B cell (primary cell): ENCODE results near the gene ERBB4. TPM values are rescaled to one million over a fixed set of nuclear protein-coding genes. Genes with fewer than 3 reads are reported as not detected.

Experiments used
- ATAC-seq: fragments of 200-7000 bp; cut with Tn5 transposase; one replicate; pipeline ENCODE4 v1.10.0; 2021; ENCODE audit warnings: low read depth, mild to moderate bottlenecking, moderate number of reproducible peaks, moderate library complexity
- CTCF ChIA-PET: fragments of 350-600 bp; sonication (Branson Sonifier 250); formaldehyde crosslinking; loops from one replicate; lab custom pipeline; 2021; ENCODE audit warnings: antibody characterized with exemption, inconsistent platforms; lab: Charles Lee
- POLR2A ChIA-PET: fragments of 350-600 bp; sonication (Branson Sonifier 250); formaldehyde crosslinking; loops from one replicate; lab custom pipeline; 2021; ENCODE audit warnings: antibody characterized with exemption; lab: Charles Lee
- DNase-seq: peaks from one replicate; pipeline ENCODE4 v3.0.0; 2013
- H2AFZ ChIP-seq: 2 replicates; pipeline ENCODE4 v1.6.1; 2012; ENCODE audit warnings: mild to moderate bottlenecking, low read depth, low read length; ENCODE audit not compliant: insufficient read depth, poor library complexity, severe bottlenecking
- H3K27ac ChIP-seq, 2 donors: 1 replicate in 1 of 2; 2 replicates in 1 of 2; pipeline ENCODE4 v1.5.1; 2012 to 2013; ENCODE audit warnings: low read length in 2 of 2, mild to moderate bottlenecking in 2 of 2, moderate library complexity in 1 of 2
- H3K27me3 ChIP-seq, 4 experiments: fragments of 200-600 bp in 1 of 4; sonication (generic) in 1 of 4; replicated peaks in 1 of 4; 1 replicate in 2 of 4; 2 replicates in 2 of 4; pipeline versions ENCODE4 v1.6.1 to v1.7.0; 2013 to 2016; ENCODE audit warnings: low read length in 3 of 4, mild to moderate bottlenecking in 2 of 4, mixed read lengths in 1 of 4, moderate library complexity in 1 of 4; ENCODE audit not compliant: insufficient read depth in 4 of 4, control insufficient read depth in 3 of 4; ENCODE audit errors: control extremely low read depth in 1 of 4
- H3K36me3 ChIP-seq, 2 experiments: replicated peaks in 1 of 2; 1 replicate in 1 of 2; 2 replicates in 1 of 2; pipeline versions ENCODE4 v1.6.1 to v1.7.1; 2013; ENCODE audit warnings: low read length in 1 of 2; ENCODE audit not compliant: insufficient read depth in 2 of 2, control insufficient read depth in 1 of 2; ENCODE audit errors: control extremely low read depth in 1 of 2, extremely low read depth in 1 of 2
- H3K4me1 ChIP-seq, 2 donors: fragments of 200-600 bp in 1 of 2; sonication (generic) in 1 of 2; 1 replicate in 1 of 2; 2 replicates in 1 of 2; pipeline versions ENCODE4 v1.5.1 to v1.6.1; 2013 to 2017; ENCODE audit warnings: low read length in 2 of 2; ENCODE audit not compliant: control insufficient read depth in 2 of 2, insufficient read depth in 2 of 2
- H3K4me2 ChIP-seq: replicated peaks from 2 replicates; pipeline ENCODE3; 2012; ENCODE audit warnings: mild to moderate bottlenecking, low read depth, low read length; ENCODE audit not compliant: poor library complexity, severe bottlenecking
- H3K4me3 ChIP-seq, 5 experiments: fragments of 200-600 bp in 1 of 5; sonication (generic) in 1 of 5; 1 replicate in 3 of 5; 2 replicates in 2 of 5; pipeline versions ENCODE4 v1.5.1 to v1.7.0; 2011 to 2016; ENCODE audit warnings: low read length in 4 of 5, mild to moderate bottlenecking in 4 of 5, low read depth in 2 of 5, control low read depth in 1 of 5, moderate library complexity in 1 of 5; ENCODE audit not compliant: insufficient read depth in 1 of 5; ENCODE audit errors: control extremely low read depth in 1 of 5, extremely low read depth in 1 of 5
- H3K79me2 ChIP-seq: fragments of 200-600 bp; sonication (generic); one replicate; pipeline ENCODE4 v1.6.0; 2016; ENCODE audit warnings: low read length; ENCODE audit not compliant: control insufficient read depth, insufficient read depth
- H3K9ac ChIP-seq: fragments of 200-600 bp; sonication (generic); 2 replicates; pipeline ENCODE4 v1.6.1; 2017; ENCODE audit warnings: mild to moderate bottlenecking, low read length, moderate library complexity
- H3K9me3 ChIP-seq, 3 donors: one replicate each; pipeline versions ENCODE4 v1.6.1 to v1.7.1; 2013; ENCODE audit warnings: low read length in 2 of 3; ENCODE audit not compliant: control insufficient read depth in 2 of 3, insufficient read depth in 1 of 3; ENCODE audit errors: control extremely low read depth in 1 of 3
- H4K20me1 ChIP-seq: 2 replicates; pipeline ENCODE4 v1.6.0; 2012; ENCODE audit warnings: mild to moderate bottlenecking, low read length; ENCODE audit not compliant: insufficient read depth, control insufficient read depth, poor library complexity, severe bottlenecking
- H3K27ac Mint-ChIP-seq: one replicate; pipeline ENCODE4 v1.8.0; 2021; ENCODE audit warnings: mixed read lengths
- H3K27me3 Mint-ChIP-seq: one replicate; pipeline ENCODE4 v1.8.0; 2021; ENCODE audit warnings: mixed read lengths
- H3K4me1 Mint-ChIP-seq: one replicate; pipeline ENCODE4 v1.8.0; 2021; ENCODE audit warnings: mixed read lengths
- H3K4me3 Mint-ChIP-seq: one replicate; pipeline ENCODE4 v1.8.0; 2021; ENCODE audit warnings: mixed read lengths
- H3K9me3 Mint-ChIP-seq: one replicate; pipeline ENCODE4 v1.8.0; 2022; ENCODE audit warnings: mixed read lengths; ENCODE audit not compliant: insufficient read depth
- CTCF ChIP-seq: fragments of 200-600 bp; IDR thresholded peaks from one replicate; pipeline ENCODE4 v1.8.0; 2022; ENCODE audit warnings: antibody characterized with exemption, mild to moderate bottlenecking
- EZH2 ChIP-seq: IDR thresholded peaks from 2 replicates; pipeline ENCODE4 v1.6.1; 2012; ENCODE audit warnings: borderline replicate concordance, low read depth, mild to moderate bottlenecking, moderate library complexity, low read length; ENCODE audit not compliant: insufficient read depth, poor library complexity, severe bottlenecking
- WGBS: methylation state at CpG from one replicate; pipeline ENCODE4 v1.1.5; 2013; ENCODE audit warnings: missing lambda C conversion rate; ENCODE audit not compliant: insufficient coverage; 5-methylcytosine and 5-hydroxymethylcytosine counted together
- intact Hi-C: fragments of 100-400 bp; cut with micrococcal nuclease; formaldehyde crosslinking; loops from one replicate; pipeline ENCODE4 v1.10.0; 2022
- polyA plus RNA-seq: library from polyadenylated mRNA; depleted of rRNA; stranded (reverse); fragments of >200 nt; gene quantifications from 2 replicates; pipeline ENCODE4 v1.2.3, GENCODE V29; 2012
- total RNA-seq, 2 donors: library from RNA; stranded (reverse); fragments of 120-200 nt in 1 of 2; gene quantifications; 1 replicate in 1 of 2; 2 replicates in 1 of 2; pipeline versions ENCODE4 v1.2.3 to v1.2.4, GENCODE V29; 2013 to 2022

ERBB4 gene
- total and polyA plus RNA-seq, 2 donors (not counting 1 experiment from before 2014, with no cell fraction given) = not detected

- TF ChIP-seq EZH2 = no peak
- TF ChIP-seq CTCF = no peak
- Histone ChIP-seq H3K79me2 (no peaks in the 10 kb centered on the region), H3K4me1 (no peaks in the 10 kb centered on the region), H3K9ac (no peak overlapping the region), H3K4me2 (no peak overlapping the region), H2AFZ (no peak overlapping the region), H3K9me3 (peaks cover 0 to 6% (median 2%) of the 10 kb centered on the region in 3 donors), H3K27me3 (no peaks in the 10 kb centered on the region), H3K4me3 (no peak overlapping the region), H3K27ac (no peak overlapping the region), H3K36me3 (no peaks in the 10 kb centered on the region), H4K20me1 (no peaks in the 10 kb centered on the region)
- Mint-ChIP-seq H3K4me3 (no peak overlapping the region), H3K27me3 (no peaks in the 10 kb centered on the region), H3K27ac (no peak overlapping the region), H3K4me1 (no peaks in the 10 kb centered on the region), H3K9me3 (no peaks in the 10 kb centered on the region)
- ChIA-PET CTCF (interaction anchor here (1.1 kb wide), 1 partner anchor 14 kb away, joined by 3 read pairs; no protein-coding TSS in a partner anchor), POLR2A (no interaction called here)
- ATAC-seq (no peak), DNase-seq (no peak)
- intact Hi-C loops = no loop called here
- 58% methylated on average over 2 of the region's 3 CpGs for WGBS
These were observed 1039.9 kb downstream of the ERBB4 start for GRCh38 chr2:211498551-211499205.

GRCh38 chr2:211495339-211495738, 1043.3 kb downstream of the ERBB4 start:
- Mint-ChIP-seq H3K9me3 (no peaks in the 10 kb centered on the region), H3K4me1 (no peaks in the 10 kb centered on the region), H3K27ac (no peak overlapping the region), H3K4me3 (no peak overlapping the region), H3K27me3 (no peaks in the 10 kb centered on the region)
- ChIA-PET POLR2A (no interaction called here), CTCF (no interaction called here)
- WGBS = no CpG with 5 or more reads among the region's 3 CpGs
- no peaks in the 10 kb centered on the region for H3K36me3 ChIP-seq
- no peak overlapping the region for H2AFZ ChIP-seq
- no peak overlapping the region for H3K4me2 ChIP-seq
- H3K4me3 ChIP-seq = no peak overlapping the region
- no peaks in the 10 kb centered on the region for H3K79me2 ChIP-seq
- H3K27me3 ChIP-seq = no peaks in the 10 kb centered on the region
- no peak for ATAC-seq
- TF ChIP-seq EZH2 (no peak), CTCF (no peak)
- H3K27ac ChIP-seq = no peak overlapping the region
- DNase-seq = no peak
- H3K4me1 ChIP-seq = no peaks in the 10 kb centered on the region
- intact Hi-C loops = no loop called here
- no peaks in the 10 kb centered on the region for H4K20me1 ChIP-seq
- no peaks in the 10 kb centered on the region for H3K9me3 ChIP-seq
- H3K9ac ChIP-seq = no peak overlapping the region
